ENCODE data around the gene TSSK2. TPM values are rescaled to one million over a fixed set of nuclear protein-coding genes. Genes with fewer than 3 reads are reported as not detected.

Gene TSSK2
- total RNA-seq, 1 donor from 2014 or later: not detected

GRCh38 chr22:19111140-19111539 is 20.0 kb upstream of the TSSK2 start:
- TF ChIP-seq, protein P1, sequence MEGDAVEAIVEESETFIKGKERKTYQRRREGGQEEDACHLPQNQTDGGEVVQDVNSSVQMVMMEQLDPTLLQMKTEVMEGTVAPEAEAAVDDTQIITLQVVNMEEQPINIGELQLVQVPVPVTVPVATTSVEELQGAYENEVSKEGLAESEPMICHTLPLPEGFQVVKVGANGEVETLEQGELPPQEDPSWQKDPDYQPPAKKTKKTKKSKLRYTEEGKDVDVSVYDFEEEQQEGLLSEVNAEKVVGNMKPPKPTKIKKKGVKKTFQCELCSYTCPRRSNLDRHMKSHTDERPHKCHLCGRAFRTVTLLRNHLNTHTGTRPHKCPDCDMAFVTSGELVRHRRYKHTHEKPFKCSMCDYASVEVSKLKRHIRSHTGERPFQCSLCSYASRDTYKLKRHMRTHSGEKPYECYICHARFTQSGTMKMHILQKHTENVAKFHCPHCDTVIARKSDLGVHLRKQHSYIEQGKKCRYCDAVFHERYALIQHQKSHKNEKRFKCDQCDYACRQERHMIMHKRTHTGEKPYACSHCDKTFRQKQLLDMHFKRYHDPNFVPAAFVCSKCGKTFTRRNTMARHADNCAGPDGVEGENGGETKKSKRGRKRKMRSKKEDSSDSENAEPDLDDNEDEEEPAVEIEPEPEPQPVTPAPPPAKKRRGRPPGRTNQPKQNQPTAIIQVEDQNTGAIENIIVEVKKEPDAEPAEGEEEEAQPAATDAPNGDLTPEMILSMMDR (IDR thresholded peaks at IDR 0.05; ENCODE audit: borderline replicate concordance): no peak
- no peak overlapping the region for H3K27ac ChIP-seq (replicated peaks)
- no peak for DNase-seq
- H3K4me3 ChIP-seq: no peak overlapping the region
- no peaks in the 10 kb centered on the region for H3K9me3 ChIP-seq (replicated peaks)
- peaks cover 74% of the 10 kb centered on the region for H3K4me1 ChIP-seq
- intact Hi-C loops (cut with micrococcal nuclease): no loop called here
- H3K27me3 ChIP-seq (ENCODE audit: low read depth): no peaks in the 10 kb centered on the region
- no peaks in the 10 kb centered on the region for H3K36me3 ChIP-seq

GRCh38 chr22:19111584-19111983 is 19.5 kb upstream of the TSSK2 start:
- H3K4me3 ChIP-seq: no peak overlapping the region
- TF ChIP-seq, protein P1 (IDR thresholded peaks at IDR 0.05; ENCODE audit: borderline replicate concordance): no peak
- H3K4me1 ChIP-seq: peaks cover 74% of the 10 kb centered on the region
- H3K27me3 ChIP-seq (ENCODE audit: low read depth): no peaks in the 10 kb centered on the region
- no peak for DNase-seq
- no peaks in the 10 kb centered on the region for H3K36me3 ChIP-seq
- no peaks in the 10 kb centered on the region for H3K9me3 ChIP-seq (replicated peaks)
- intact Hi-C loops (cut with micrococcal nuclease): no loop called here
- H3K27ac ChIP-seq (replicated peaks): no peak overlapping the region

GRCh38 chr22:19113429-19113828 is 17.7 kb upstream of the TSSK2 start:
- H3K27ac ChIP-seq (replicated peaks): no peak overlapping the region
- no peaks in the 10 kb centered on the region for H3K27me3 ChIP-seq (ENCODE audit: low read depth)
- H3K4me3 ChIP-seq: no peak overlapping the region
- H3K4me1 ChIP-seq: peaks cover 74% of the 10 kb centered on the region
- no peak for DNase-seq
- H3K36me3 ChIP-seq: no peaks in the 10 kb centered on the region
- H3K9me3 ChIP-seq (replicated peaks): no peaks in the 10 kb centered on the region
- TF ChIP-seq, protein P1 (IDR thresholded peaks at IDR 0.05; ENCODE audit: borderline replicate concordance): no peak
- intact Hi-C loops (cut with micrococcal nuclease): no loop called here

DNA sequence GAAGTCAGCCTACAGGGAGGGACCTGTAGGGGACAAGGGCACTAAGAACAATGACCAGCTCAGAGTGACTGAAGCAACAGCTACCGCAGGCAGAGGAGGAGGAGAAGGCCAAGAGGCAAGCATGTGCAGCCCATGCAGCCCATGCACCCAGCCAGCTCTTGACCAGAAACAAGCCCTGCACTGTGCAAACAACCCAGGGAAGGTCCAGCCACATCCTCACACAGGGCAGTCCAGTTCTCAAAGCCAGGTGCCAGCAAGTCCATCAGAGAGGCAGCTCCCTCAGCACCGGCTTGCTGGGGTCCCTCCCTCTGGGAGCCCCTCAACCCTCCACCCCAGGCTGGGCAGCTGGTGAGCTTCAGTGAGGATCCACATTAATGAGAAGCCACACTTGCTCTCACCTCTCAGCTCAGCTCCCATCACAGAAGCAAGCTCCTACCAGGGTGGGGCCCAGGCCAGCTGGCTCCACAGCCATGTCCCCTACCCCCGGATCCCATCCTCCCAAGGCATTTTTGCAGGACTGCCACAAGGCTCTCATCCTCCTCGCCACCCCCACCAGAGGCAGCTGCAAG is 16.0 kb upstream of the TSSK2 start:
- intact Hi-C loops (cut with micrococcal nuclease): no loop called here
- no peaks in the 10 kb centered on the region for H3K36me3 ChIP-seq
- no peak overlapping the region for H3K27ac ChIP-seq (replicated peaks)
- DNase-seq: no peak
- H3K9me3 ChIP-seq (replicated peaks): no peaks in the 10 kb centered on the region
- TF ChIP-seq, protein P1 (IDR thresholded peaks at IDR 0.05; ENCODE audit: borderline replicate concordance): no peak
- H3K4me3 ChIP-seq: no peak overlapping the region
- H3K4me1 ChIP-seq: peaks cover 74% of the 10 kb centered on the region
- no peaks in the 10 kb centered on the region for H3K27me3 ChIP-seq (ENCODE audit: low read depth)

DNA sequence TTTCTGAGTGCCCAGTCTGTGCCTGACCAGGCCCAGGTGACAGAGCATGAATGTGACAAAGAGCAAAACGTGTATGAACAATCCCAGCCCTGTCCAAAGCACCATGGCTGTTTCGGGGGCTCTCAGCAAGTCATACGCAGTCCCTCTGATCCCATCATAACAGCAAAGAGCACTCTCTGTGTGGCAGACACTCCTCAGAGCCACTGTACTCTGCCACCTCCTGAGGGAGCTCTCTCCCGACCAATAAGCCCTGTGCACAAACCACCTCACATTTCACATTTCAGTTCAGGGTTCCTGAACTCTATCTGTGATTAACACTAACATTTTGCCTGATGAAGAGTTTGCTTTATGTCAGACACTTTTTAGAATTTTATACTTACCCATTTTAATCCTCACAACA is 15.5 kb upstream of the TSSK2 start:
- intact Hi-C loops (cut with micrococcal nuclease): no loop called here
- Histone ChIP-seq H3K4me3 (no peak overlapping the region), H3K4me1 (peaks cover 74% of the 10 kb centered on the region), H3K9me3 (replicated peaks) (no peaks in the 10 kb centered on the region), H3K27ac (replicated peaks) (no peak overlapping the region), H3K27me3 (ENCODE audit: low read depth) (no peaks in the 10 kb centered on the region), H3K36me3 (no peaks in the 10 kb centered on the region)
- TF ChIP-seq, protein P1 (IDR thresholded peaks at IDR 0.05; ENCODE audit: borderline replicate concordance): no peak
- DNase-seq: no peak

Data from left ventricle myocardium inferior (tissue), 1 donor.